SH-SY5Y (cell line): Measurements from ENCODE around the gene PRSS16.

Source experiments
- GATA2 ChIP-seq: IDR thresholded peaks from 2 replicates; pipeline ENCODE4 v1.6.1; 2011; ENCODE audit warnings: mild to moderate bottlenecking, low read depth, low read length
- GATA3 ChIP-seq: IDR thresholded peaks from 2 replicates; pipeline ENCODE4 v1.6.1; 2011; ENCODE audit warnings: low read depth, mild to moderate bottlenecking, low read length, moderate library complexity

Gene PRSS16

DNA sequence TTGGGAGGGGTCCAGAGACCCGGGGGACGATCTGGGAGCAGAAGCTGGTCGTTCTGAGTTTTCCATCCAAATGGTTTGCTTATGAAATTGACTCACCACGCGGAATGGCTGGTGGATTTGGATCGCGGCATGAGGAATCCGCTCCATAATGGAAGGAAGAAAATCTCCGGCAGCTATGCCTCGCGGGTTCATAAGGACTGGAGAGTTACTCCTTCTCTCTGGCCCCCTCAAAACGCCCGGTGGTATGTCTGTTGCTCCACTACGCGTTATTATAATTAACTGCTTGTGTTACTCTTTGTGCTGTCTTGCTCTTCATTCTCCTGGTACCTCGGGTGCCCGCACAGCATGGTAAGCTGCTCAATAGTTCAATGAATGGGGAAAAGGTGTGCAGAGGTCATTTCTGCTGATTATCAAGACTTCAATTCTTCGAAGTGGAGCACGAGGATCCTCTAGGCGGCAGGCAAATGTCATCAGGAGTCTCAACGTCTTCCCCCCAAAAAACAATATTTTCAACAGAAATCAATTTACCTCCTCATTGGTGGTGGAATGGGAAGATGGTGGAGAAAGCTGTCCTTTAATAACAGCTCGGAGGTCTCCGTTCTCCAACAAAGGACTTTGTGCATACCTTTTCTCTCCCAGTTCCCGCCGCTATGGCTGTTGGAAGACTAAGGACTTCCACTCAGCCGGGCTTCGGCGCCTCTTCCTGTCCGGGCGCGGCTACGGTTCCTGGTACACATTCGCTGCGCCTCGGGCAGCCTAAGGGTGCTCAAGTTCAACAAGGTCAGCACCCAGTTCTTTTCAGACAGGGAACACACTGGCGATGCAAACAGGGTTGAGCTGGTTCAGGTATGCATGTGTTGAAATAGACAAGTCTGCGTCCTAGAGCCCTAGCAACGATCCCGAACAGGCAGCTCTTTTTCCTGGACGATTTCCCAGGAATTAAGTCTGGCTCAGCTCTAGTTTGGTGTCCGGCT is 9.2 kb upstream of the PRSS16 start:
- TF ChIP-seq GATA2 (no peak), GATA3 (no peak)

- no peak for TF ChIP-seq GATA3
- no peak for TF ChIP-seq GATA2
These were observed 8.2 kb upstream of the PRSS16 start for GRCh38 chr6:27239258-27239657.

GRCh38 chr6:27241443-27241842 is 6.1 kb upstream of the PRSS16 start:
- no peak for TF ChIP-seq GATA2
- no peak for TF ChIP-seq GATA3

- TF ChIP-seq GATA2 (no peak), GATA3 (no peak)
These were observed 4.8 kb upstream of the PRSS16 start for GRCh38 chr6:27242589-27243265.

DNA sequence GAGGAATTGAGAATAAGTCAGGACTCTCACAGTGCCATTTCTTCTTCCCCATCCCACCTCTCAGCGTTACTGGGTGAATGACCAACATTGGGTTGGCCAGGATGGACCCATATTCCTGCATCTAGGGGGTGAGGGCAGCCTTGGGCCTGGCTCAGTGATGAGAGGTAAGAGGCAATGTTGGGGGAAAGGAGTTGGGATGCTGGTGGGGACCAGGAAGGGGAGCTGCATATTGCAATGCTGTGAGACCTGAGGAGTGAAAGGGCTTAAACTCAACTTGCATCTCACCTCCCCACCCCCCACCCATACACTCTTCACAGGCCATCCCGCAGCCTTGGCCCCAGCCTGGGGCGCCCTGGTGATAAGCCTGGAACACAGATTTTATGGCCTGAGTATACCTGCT is 1.3 kb downstream of the PRSS16 start:
- TF ChIP-seq GATA2 (no peak), GATA3 (no peak)

DNA sequence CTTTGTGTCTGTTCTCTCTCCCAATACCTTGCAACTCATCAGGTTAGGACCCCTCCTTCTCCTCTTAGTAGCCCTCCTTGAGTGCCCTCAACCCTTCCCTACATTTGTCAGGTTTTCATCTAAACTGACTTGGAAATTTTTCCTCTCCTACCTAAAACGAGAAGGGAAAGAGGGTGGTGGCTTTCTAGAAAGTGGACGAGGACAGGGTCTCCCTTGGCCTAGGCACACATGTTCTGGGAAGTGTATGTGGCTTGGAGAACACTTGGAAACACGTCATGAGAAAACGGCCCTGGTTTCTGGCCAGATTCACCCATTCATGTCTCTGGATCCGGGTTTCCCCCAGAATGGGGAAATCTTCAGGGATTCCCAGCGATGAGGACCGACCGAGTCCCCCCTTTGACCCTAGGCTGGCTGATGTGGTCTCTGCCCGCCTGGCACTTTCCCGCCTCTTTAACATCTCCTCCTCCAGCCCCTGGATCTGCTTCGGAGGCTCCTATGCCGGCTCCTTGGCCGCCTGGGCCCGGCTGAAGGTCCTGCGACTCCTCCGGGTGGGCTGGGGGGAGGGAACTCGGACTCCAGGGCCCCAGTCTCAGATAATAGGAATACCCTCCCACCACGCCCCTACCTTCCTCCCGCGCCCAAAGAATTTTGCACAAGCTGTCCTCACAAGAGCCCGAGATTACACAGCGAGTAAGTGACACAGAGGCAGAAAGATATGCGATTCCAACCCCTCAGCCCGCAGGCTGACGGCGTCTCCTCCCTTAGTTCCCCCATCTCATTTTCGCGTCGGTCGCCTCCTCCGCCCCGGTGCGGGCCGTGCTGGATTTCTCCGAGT is 3.0 kb downstream of the PRSS16 start:
- TF ChIP-seq GATA2 (no peak), GATA3 (no peak)

DNA sequence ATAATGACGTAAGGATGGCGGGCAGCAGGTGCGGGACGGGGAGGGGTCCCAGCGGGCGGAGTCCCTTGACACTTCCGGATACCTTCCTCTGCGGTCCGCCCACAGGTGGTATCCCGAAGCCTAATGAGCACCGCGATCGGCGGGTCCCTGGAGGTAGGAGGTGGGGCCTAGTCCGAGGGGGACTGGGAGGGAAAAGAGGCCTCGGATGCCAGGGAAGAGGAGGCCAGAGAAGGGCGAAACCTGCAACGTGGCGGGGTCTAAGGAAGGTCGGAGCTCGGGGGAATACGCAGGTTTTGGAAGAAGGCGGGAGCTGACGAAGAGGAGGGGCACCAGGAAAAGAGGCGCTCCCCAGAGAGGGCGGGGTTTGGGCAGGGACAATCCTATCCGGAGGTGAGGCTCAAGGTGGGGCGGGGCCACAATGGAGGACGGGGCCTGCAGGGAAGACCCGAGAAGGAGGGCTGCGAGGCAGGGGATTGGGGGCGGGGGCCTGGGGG is 3.7 kb downstream of the PRSS16 start:
- TF ChIP-seq GATA2 (no peak), GATA3 (no peak)

DNA sequence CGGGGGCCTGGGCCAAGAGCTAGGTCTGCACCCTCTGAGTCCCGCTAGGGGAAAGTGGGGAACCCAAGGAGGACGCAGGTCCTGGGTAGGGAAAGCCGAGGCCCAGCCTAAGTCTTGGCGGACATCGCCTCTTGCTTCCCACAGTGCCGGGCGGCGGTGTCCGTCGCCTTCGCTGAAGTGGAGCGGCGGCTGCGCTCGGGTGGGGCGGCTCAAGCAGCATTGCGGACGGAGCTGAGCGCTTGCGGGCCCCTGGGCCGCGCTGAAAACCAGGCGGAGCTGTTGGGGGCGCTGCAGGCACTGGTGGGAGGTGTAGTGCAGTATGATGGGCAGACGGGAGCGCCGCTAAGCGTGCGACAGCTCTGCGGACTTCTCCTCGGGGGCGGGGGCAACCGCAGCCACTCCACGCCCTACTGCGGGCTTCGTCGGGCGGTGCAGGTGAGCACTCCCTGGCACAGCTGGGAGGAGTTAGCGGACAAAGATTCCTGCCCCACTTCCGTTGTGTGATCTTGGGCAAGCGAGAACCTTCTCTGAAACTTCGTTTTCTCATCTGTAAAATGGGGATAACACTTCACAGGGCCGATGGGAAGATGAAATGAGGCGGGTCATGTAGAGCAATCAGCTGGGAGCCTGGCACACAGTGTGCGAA is 4.2 kb downstream of the PRSS16 start:
- TF ChIP-seq GATA3 (no peak), GATA2 (no peak)

DNA sequence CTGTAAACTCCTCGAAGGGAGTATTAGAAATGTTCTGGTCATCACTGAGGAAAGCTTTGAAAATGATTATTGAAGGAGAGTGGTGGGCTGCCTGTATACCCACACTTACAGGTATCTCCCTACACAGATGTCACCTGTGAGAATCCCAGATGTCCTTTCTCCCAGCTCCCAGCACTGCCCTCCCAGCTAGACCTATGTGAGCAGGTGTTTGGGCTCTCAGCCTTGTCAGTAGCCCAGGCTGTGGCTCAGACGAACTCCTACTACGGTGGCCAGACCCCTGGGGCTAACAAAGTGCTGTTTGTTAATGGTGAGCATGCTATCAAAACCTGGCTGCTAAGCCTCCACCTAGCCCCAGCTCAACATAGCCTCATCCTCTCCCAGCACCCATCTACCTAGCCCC is 7.1 kb downstream of the PRSS16 start:
- TF ChIP-seq GATA2 (no peak), GATA3 (no peak)

DNA sequence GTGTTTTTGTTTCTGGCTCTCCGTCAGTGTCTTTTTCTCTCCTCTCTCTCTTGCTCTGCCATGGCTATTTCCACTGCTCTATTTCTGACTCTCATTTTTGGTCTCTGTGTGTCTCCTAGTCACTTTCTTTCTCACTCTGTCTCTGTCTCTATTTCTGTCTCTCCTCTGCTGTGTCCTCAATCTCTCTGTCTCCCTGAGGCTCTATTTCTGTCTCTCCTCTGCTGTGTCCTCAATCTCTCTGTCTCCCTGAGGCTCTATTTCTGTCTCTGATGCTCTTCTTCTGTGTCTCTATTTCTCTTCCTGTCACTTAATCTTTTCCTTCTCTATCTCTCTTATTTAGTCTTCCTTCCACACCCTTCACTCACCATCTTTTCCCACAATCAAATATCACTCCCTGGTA is 8.4 kb downstream of the PRSS16 start:
- TF ChIP-seq GATA2 (no peak), GATA3 (no peak)

DNA sequence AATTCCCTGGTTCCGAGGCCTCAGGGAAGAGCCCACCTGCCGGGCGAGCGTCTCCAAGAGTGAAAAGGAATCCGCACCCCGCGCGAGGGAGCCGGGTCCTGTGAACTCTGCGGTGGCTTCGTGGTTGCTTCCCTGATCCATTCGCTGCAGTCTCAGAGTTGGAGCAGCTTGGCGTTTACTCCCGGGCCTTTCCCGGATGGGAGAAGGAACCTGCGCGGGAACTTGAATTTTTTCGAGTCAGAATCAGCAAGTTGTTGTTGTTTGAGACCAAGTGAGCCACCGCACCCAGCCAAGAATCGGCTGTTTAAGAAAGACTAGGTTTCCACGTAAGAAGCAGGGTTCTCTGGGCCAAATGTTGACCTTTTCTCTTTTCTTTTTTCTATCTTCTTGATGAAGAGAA is 12.9 kb downstream of the PRSS16 start:
- TF ChIP-seq GATA2, result no peak
- TF ChIP-seq GATA3, result no peak

DNA sequence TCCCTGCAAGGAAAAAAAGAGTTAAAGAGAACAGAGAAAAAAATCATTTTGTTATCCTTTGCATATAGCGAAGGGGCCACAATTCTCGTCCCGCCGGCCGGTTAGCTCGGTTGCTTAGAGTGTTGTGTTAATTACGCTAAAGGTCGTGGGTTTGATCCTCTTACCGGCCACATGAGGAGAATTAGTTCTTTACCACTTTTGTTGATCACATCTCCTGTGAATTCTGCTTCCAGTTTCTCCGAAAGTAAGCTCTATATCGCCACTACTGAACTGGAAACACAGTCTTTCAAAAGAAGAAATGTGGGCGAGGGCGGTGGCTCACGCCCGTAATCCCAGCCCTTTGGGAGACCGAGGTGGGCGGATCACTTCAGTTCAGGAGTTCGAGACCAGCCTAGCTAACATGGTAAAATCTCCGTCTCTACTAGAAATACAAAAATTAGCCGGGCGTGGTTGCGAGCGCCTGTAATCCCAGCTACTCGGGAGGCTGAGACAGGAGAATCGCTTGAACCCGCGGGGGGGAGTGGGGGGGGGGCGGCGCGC is 13.4 kb downstream of the PRSS16 start:
- TF ChIP-seq GATA3 (no peak), GATA2 (no peak)

DNA sequence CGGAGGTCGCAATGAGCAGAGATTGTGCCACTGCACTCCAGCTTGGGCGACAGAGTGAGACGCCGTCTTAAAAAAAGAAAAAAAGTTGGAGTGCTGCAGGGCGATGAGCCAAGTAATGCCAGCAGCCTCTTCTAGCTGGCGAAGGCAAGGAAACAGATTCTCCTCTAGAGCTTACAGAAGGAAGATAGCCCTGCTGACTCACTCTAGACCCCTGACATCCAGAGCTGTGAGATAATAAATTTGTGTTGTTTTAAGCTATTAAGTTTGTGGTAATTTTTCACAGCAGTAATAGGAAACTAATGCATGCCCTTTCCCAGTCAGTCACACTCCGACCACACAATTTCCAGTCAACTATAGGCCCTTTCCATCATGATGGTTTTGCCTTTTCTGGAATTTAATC is 16.4 kb downstream of the PRSS16 start:
- TF ChIP-seq GATA2 (no peak), GATA3 (no peak)
